Fibroblast of peridontal ligament (primary cell): ENCODE data around the gene MBNL1.
"Not testable (repeated sequence)": the region's sequence is repeated elsewhere in the genome, so short reads cannot be mapped to it uniquely, and the experiment has no call there.

Source experiments
- DNase-seq: peaks from one replicate; pipeline ENCODE4 v3.0.0-alpha.2; 2010; ENCODE audit errors: extremely low read depth

The MBNL1 gene

GRCh38 chr3:152350139-152350538 is 81.4 kb downstream of the MBNL1 start:
- DNase-seq, result no peak

- no peak for DNase-seq
Measured at GRCh38 chr3:152350776-152351175, 82.0 kb downstream of the MBNL1 start.

GRCh38 chr3:152352554-152352953 is 83.8 kb downstream of the MBNL1 start:
- no peak for DNase-seq

- DNase-seq, result no peak
Measured at GRCh38 chr3:152353578-152353977, 84.8 kb downstream of the MBNL1 start.

DNA sequence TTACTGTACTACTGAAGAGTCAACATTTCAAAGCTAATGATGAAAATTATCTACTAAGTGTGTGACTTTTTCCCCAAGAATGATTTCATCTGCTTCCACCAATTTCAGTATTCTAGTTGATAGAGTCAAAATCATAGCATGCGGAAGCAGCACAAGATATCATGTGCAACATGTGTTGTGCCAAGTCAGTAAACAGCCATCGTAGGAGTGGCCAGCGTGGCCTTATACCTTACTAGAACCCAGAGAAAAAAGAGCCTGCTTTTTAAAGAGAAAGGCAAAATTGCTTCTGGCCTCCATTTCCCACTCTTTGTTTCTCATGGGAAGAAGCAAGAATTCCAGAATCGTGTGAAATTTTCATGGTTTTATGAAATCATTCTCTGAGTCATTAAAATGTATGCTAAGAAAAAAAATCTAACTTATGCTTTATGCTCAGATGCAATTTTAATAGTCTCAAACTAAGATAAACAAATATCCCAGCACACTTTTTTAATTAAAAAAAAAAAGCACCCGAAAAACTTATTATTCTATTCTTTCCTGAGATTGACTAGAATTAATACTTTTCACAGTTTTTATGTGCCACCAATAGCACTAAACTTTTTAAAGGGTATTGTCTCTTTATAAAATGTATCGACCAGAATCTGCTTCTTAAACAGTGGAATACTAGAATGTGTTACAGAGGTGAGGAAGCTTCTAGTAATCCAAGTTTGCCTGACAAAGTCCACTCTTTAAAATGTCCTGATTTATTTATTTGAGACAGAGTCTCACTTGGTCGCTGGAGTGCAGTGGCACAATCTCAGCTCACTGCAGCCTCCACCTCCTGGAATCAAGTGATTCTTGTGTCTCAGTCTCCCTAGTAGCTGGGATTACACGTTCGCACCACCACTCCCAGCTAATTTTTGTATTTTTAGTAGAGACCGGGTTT is 87.3 kb downstream of the MBNL1 start:
- DNase-seq, result peak; percentile 60

- DNase-seq, result no peak
Measured at GRCh38 chr3:152356870-152357276, 88.1 kb downstream of the MBNL1 start.

DNA sequence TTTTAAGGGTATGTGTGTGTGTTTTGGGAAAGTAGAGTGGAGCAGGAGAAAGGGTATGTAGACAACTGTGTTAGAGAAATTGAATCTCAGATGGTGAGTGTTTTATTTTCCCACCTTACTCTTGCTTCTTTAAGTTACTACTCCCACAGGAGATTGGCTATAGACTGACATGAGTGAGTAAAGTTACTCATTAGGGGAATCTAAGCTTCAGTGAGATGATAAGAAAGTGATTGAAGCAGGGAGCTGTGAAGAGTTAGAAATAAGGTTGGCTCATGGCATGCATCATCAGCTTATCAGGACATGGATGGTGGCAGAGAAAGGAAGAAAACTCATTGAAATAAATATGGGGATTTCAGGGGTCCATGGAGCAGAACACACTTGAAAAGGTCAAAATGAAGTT is 88.9 kb downstream of the MBNL1 start:
- DNase-seq, result no peak

- DNase-seq, result no peak
Measured at GRCh38 chr3:152359385-152360248, 90.9 kb downstream of the MBNL1 start.

DNA sequence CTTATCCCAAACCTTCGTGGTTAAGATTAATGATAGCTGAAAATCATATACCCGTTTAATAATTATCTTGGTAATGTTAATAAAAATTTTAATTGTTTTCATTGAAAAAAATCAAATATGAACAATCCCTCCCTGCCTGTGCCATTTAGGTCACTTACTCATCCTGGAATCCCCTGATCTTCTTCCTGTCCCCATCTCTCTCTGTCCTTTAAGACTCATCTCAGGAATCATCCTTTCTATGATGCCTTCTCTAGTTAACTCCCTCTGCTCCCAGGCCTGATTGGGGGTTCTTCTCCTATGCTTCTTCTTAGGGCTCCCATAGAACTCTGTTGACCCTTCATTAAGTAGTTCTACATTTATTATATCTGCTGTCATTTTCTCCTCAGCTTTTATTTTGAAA is 91.6 kb downstream of the MBNL1 start:
- no peak for DNase-seq

DNA sequence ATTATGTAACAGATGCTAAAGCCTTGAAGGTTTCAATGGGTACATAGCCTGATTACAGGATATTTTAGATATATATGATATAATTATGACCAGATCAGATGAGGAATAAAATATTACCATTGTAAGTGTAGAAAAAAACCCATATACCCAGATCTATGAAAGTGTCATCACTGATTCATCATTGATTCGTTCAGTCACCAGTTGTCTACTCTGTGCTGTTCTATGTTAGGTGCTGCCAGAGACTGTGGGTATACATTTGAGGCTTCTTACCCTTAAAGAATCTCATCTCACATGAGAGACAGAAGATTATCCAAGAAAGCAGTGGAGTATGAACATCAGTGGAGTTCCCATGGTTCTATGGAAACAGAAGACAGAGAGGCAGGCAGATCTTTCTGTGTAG is 92.2 kb downstream of the MBNL1 start:
- DNase-seq, result no peak

DNA sequence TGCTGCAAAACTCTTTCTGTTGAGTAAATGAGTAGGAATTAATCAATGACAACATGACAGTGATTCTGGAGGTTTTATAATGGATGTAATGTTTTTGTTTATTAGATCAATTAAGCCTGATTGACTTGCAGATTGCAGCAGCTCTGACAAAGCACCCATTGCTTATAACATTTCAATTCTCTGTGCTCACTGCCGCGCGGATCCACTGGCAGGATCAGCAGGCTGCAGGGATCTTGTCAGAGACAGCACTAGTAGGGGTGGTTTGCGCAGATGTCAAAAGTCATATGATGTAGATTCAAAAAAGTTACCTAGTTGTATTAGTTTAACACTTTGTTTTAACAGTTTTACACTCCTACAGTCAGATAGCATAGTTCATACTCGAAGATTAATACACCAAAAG is 93.4 kb downstream of the MBNL1 start:
- no peak for DNase-seq

DNA sequence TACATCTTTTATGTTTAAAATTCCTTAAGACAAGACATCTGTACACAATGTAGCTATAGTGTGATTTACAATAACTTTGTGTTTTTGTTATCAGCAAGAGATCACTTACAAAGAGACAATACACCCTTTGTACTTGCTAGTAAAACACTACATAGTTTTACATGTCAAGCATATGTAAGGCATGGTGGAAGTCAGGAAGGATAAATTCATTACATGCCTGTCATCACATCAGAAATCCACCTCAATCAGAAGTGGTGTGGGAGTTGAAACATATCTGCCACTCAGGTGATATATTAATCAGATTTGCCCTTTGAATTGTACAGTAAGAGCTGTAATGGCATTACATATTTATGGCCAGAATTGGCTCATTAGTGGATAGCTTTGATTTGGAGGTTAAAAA is 95.5 kb downstream of the MBNL1 start:
- DNase-seq, result no peak

GRCh38 chr3:152365126-152365525 is 96.4 kb downstream of the MBNL1 start:
- no peak for DNase-seq

GRCh38 chr3:152365766-152366593 is 97.3 kb downstream of the MBNL1 start:
- no peak for DNase-seq

- not testable (repeated sequence) for DNase-seq
Measured at GRCh38 chr3:152367192-152367591, 98.5 kb downstream of the MBNL1 start.

DNA sequence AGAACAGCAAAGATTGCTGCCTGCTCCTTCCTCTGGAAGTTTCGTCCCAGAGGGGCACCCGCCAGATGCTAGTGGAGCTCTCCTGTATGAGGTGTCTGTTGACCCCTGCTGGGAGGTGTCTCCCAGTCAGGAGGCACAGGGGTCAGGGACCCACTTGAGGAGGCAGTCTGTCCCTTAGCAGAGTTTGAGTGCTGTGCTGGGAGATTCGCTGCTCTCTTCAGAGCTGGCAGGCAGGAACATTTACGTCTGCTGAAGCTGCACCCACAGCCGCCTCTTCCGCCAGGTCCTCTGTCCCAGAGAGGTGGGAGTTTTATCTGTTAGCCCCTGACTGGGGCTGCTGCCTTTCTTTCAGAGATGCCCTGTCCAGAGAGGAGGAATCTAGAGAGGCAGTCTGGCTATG is 103.9 kb downstream of the MBNL1 start:
- not testable (repeated sequence) for DNase-seq

GRCh38 chr3:152373379-152373778 is 104.7 kb downstream of the MBNL1 start:
- DNase-seq, result no peak

DNA sequence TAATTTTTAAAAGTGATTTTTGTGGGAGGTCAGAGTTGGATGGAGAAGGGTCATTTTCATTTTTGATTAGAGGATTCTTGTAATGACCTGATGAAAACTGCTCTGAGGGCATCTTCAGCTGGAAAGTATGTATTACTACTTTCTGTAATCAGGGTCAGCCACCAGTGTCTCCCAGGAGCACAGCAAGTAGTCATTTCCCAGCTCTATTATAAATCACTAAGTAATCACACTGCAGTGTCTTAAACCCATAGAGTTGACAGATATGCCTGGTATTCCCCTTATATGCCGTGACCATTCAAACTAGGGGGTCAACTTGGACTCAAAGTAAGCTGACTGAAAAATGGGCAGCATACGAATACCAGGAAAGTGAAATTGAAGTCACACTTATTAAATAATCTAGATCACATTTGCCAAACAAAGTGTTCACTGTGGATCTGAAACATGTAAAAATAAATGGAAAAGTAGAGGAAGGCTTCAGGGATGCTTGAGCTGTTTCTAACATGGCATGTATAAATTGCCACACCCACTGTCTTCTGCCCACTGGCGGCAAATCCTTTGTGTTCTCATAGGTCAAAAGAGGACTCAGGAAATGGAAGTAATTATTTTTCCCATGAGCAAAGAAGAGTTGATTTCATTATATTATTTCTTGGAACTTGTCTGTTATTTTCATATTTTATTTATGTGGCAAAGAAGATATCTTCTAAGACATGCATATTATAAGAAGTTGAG is 105.7 kb downstream of the MBNL1 start:
- no peak for DNase-seq

GRCh38 chr3:152375546-152375945 is 106.8 kb downstream of the MBNL1 start:
- peak; percentile 41 for DNase-seq

- DNase-seq, result peak; percentile 72
Measured at GRCh38 chr3:152376351-152377183, 107.8 kb downstream of the MBNL1 start.
